ENCODE data around the gene ARHGAP42. TPM values are rescaled to one million over a fixed set of nuclear protein-coding genes. Genes with fewer than 3 reads are reported as not detected.

ARHGAP42 gene
- total and polyA plus RNA-seq, 2 of the 13 experiments (the other 11 are each of a cell fraction or from before 2014, with no cell fraction given), result 2.5 to 4.3 TPM

DNA sequence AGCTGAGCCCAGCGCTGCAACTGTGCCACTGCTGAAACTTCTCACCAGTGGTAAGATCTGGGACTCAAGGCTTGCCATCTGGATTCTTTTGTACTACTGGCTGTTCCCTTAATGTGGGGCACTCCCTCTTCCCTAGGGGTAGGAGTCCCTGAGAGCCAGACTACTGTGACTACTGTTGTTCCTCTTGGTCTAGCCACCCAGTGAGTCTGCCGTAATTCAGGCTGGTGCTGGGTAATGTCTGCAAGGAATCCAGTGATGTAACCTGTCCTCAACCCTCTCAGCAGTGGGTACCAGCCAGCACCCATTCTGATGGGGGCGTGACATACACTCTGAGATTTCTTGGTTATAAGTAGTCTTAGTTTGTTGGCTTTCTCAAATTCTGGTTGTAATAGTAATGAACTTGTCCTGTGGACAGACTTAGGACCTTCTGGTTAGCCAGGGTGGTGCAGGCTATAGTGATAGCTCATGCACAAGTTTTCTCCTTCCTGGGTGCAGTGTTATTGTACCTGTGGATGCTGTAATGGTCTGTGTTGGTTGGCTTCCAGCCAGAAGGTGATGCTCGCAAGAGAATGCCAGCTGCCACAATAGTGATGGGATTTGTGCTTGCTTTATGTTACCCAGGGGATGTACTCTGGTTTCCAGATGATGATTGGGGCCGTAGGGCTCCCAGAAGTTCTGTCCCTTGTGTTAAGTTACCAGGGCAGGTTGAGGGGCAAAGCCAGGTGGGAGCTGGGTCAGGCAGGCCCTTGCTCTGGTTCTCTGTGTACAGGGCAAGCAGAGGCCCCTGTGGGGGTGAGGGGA, 65.5 kb downstream of the ARHGAP42 start (continued):
- TF ChIP-seq CEBPZ (IDR thresholded peaks at IDR 0.05; ENCODE audit: low read length), result no peak
- no peak for TF ChIP-seq ZNF788 (CRISPR knock-in tag; IDR thresholded peaks at IDR 0.05; ENCODE audit: borderline replicate concordance)
- TF ChIP-seq CEBPB (IDR thresholded peaks at IDR 0.05; ENCODE audit: borderline replicate concordance, low read depth, low read length), result no peak
- TF ChIP-seq SMAD1 (CRISPR knock-in tag; IDR thresholded peaks at IDR 0.05; ENCODE audit: borderline replicate concordance, low read depth), result no peak
- no peak for TF ChIP-seq HNRNPL (IDR thresholded peaks at IDR 0.05; ENCODE audit: low read depth, low read length)
- TF ChIP-seq ZSCAN30 (CRISPR knock-in tag; IDR thresholded peaks at IDR 0.05), result no peak
- no peak for TF ChIP-seq KLF16 (CRISPR knock-in tag; IDR thresholded peaks at IDR 0.05)

- no peaks in the 10 kb centered on the region for H3K4me1 ChIP-seq (ENCODE audit: insufficient read depth, low read length)
- no peaks in the 10 kb centered on the region for H3K9me3 ChIP-seq (ENCODE audit: low read length)
- H3K27ac ChIP-seq (ENCODE audit: extremely low read length, insufficient read depth, low read length), result no peak overlapping the region
- POLR2A ChIA-PET, result no interaction called here
- CTCF ChIA-PET (ENCODE audit: low intra/inter-chr PET ratio, low total read pairs), result no interaction called here
- BruUV-seq (replicated peaks), result no TSS peak
- intact Hi-C loops (cut with micrococcal nuclease; ENCODE audit: unreplicated experiment), result loop anchor here (5.0 kb wide), 1 partner anchor 74 kb away; no protein-coding TSS in a partner anchor
- DNase-seq (ENCODE audit: low spot score) (no peak), ATAC-seq (peak; percentile 67), FAIRE-seq (no peak)
- 44% methylated on average over 4 of the region's 4 CpGs for WGBS (ENCODE audit: low lambda C conversion rate)
- H2AFZ ChIP-seq (ENCODE audit: low read length), result no peak overlapping the region
- no peaks in the 10 kb centered on the region for H3K36me3 ChIP-seq (replicated peaks in 1 of 2; ENCODE audit: control insufficient read depth in 1 of 2, insufficient read depth in 2 of 2, low read length in 2 of 2)
- H3K4me2 ChIP-seq (ENCODE audit: low read depth, low read length), result no peak overlapping the region
- H4K20me1 ChIP-seq (ENCODE audit: insufficient read depth, low read length), result no peaks in the 10 kb centered on the region
- no peaks in the 10 kb centered on the region for H3K27me3 ChIP-seq (ENCODE audit: control insufficient read depth in 1 of 2, insufficient read depth in 2 of 2, low read length in 2 of 2)
- no peaks in the 10 kb centered on the region for H3K79me2 ChIP-seq (ENCODE audit: insufficient read depth, low read length)
- H3K9ac ChIP-seq (ENCODE audit: insufficient read depth, low read depth, low read length), result no peak overlapping the region
- in situ Hi-C loops (cut with HindIII; ENCODE audit: extremely low pct_ligation_motif_present, low pct_unique_long_range_greater_than_20kb), result no loop called here
- no peak overlapping the region for H3K4me3 ChIP-seq (replicated peaks in 1 of 3; ENCODE audit: insufficient read depth in 1 of 3, low read depth in 2 of 3, low read length in 3 of 3)
- TF ChIP-seq, protein P1, sequence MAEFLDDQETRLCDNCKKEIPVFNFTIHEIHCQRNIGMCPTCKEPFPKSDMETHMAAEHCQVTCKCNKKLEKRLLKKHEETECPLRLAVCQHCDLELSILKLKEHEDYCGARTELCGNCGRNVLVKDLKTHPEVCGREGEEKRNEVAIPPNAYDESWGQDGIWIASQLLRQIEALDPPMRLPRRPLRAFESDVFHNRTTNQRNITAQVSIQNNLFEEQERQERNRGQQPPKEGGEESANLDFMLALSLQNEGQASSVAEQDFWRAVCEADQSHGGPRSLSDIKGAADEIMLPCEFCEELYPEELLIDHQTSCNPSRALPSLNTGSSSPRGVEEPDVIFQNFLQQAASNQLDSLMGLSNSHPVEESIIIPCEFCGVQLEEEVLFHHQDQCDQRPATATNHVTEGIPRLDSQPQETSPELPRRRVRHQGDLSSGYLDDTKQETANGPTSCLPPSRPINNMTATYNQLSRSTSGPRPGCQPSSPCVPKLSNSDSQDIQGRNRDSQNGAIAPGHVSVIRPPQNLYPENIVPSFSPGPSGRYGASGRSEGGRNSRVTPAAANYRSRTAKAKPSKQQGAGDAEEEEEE (CRISPR knock-in tag; IDR thresholded peaks at IDR 0.05; ENCODE audit: borderline replicate concordance), result no peak
- TF ChIP-seq PHF8 (CRISPR knock-in tag; IDR thresholded peaks at IDR 0.05) (no peak), ZNF563 (CRISPR knock-in tag; IDR thresholded peaks at IDR 0.05) (no peak), ELK4 (CRISPR knock-in tag; IDR thresholded peaks at IDR 0.05; ENCODE audit: borderline replicate concordance) (no peak)
- TF ChIP-seq, protein P2, sequence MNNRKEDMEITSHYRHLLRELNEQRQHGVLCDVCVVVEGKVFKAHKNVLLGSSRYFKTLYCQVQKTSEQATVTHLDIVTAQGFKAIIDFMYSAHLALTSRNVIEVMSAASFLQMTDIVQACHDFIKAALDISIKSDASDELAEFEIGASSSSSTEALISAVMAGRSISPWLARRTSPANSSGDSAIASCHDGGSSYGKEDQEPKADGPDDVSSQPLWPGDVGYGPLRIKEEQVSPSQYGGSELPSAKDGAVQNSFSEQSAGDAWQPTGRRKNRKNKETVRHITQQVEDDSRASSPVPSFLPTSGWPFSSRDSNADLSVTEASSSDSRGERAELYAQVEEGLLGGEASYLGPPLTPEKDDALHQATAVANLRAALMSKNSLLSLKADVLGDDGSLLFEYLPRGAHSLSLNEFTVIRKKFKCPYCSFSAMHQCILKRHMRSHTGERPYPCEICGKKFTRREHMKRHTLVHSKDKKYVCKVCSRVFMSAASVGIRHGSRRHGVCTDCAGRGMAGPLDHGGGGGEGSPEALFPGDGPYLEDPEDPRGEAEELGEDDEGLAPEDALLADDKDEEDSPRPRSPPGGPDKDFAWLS (CRISPR knock-in tag; IDR thresholded peaks at IDR 0.05; ENCODE audit: borderline replicate concordance), result no peak
- TF ChIP-seq, protein P3, sequence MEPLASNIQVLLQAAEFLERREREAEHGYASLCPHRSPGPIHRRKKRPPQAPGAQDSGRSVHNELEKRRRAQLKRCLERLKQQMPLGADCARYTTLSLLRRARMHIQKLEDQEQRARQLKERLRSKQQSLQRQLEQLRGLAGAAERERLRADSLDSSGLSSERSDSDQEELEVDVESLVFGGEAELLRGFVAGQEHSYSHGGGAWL (CRISPR knock-in tag; IDR thresholded peaks at IDR 0.05), result no peak
Measured at GRCh38 chr11:100753172-100753543, 66.1 kb downstream of the ARHGAP42 start.

All from HepG2 (cell line).